A673 (cell line): ENCODE measurements around the gene CFAP157.

ENCODE experiments used
- EZH2 ChIP-seq: fragments of 200-600 bp; sonication (generic); IDR thresholded peaks from 2 replicates; pipeline ENCODE4 v1.6.1; 2017; ENCODE audit warnings: borderline replicate concordance, low read depth, mild to moderate bottlenecking, mixed read lengths, antibody characterized with exemption, low read length; ENCODE audit not compliant: poor library complexity, severe bottlenecking
- TF ChIP-seq, protein P1 (sequence below): fragments of 300-800, 200-600 bp; sonication (generic); conservative IDR thresholded peaks from 2 replicates; pipeline ENCODE4 v1.5.1; 2017; ENCODE audit warnings: low read depth, mild to moderate bottlenecking, antibody characterized with exemption, low read length, moderate library complexity, mixed read lengths

DNA sequence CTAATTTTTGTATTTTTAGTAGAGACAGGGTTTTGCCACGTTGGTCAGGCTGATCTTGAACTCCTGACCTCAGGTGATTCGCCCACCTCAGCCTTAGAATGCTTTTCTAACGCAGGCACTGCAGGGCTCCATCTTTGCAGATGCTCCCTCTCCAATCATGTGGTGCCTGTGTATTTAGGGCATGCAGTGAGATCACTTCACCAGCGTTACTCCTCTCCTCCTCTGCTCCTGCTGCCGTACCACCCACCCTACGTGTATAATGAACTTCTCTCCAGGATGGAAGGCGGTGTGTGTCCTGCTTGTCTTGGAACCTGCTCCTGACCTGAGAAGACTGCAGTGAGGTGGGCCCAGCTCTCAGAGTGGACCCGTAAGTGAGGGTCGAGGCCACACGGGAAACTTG lies 13.6 kb upstream of the CFAP157 start:
- TF ChIP-seq, protein P1, sequence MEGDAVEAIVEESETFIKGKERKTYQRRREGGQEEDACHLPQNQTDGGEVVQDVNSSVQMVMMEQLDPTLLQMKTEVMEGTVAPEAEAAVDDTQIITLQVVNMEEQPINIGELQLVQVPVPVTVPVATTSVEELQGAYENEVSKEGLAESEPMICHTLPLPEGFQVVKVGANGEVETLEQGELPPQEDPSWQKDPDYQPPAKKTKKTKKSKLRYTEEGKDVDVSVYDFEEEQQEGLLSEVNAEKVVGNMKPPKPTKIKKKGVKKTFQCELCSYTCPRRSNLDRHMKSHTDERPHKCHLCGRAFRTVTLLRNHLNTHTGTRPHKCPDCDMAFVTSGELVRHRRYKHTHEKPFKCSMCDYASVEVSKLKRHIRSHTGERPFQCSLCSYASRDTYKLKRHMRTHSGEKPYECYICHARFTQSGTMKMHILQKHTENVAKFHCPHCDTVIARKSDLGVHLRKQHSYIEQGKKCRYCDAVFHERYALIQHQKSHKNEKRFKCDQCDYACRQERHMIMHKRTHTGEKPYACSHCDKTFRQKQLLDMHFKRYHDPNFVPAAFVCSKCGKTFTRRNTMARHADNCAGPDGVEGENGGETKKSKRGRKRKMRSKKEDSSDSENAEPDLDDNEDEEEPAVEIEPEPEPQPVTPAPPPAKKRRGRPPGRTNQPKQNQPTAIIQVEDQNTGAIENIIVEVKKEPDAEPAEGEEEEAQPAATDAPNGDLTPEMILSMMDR = no peak
- TF ChIP-seq EZH2 = no peak
